ENCODE data around the gene DLG2. TPM values are rescaled to one million over a fixed set of nuclear protein-coding genes. Genes with fewer than 3 reads are reported as not detected.

The DLG2 gene
- total RNA-seq, 2 experiments from 2014 or later: 6.9 to 8.2 TPM

DNA sequence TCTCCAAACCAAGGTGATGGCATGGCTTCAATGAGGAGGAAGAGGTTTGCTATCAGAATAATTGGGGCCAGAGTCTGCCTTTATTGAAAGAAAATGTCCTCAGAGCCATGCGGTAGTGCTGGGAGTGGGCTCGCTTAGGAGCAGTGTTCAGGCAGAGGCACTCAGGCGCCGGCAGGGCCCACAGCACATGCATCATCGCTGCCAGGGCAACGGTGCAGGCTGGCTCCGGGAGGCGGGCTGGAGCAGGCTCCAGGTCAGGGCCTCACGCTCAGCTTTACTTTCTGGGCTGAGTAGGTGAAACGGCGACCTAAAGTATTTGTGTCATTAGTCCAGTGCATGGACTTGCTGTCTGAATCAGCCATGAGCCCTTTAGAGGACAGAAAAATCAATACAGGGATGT lies 2171.1 kb downstream of the DLG2 start:
- intact Hi-C loops (cut with micrococcal nuclease; ENCODE audit: unreplicated experiment): no loop called here
- no peaks in the 10 kb centered on the region for H3K79me2 ChIP-seq (ENCODE audit: insufficient read depth, low read depth, low read length)
- H3K4me3 ChIP-seq (ENCODE audit: low read depth, low read length, poor library complexity, severe bottlenecking): no peak overlapping the region
- BruUV-seq (replicated peaks): no TSS peak
- no peak for DNase-seq (ENCODE audit: low spot score)
- H4K20me1 ChIP-seq (ENCODE audit: insufficient read depth, low read length): no peaks in the 10 kb centered on the region
- no peak overlapping the region for H2AFZ ChIP-seq (ENCODE audit: low read length)
- H3K9me2 ChIP-seq (ENCODE audit: insufficient read depth, low read length): no peaks in the 10 kb centered on the region
- H3K4me2 ChIP-seq (ENCODE audit: low read length): no peak overlapping the region
- H3K4me1 ChIP-seq (ENCODE audit: insufficient read depth, low read length, poor library complexity, severe bottlenecking): no peaks in the 10 kb centered on the region
- no peaks in the 10 kb centered on the region for H3K9me3 ChIP-seq (ENCODE audit: low read length)
- no peak overlapping the region for H3K27ac ChIP-seq (ENCODE audit: low read depth, low read length, poor library complexity, severe bottlenecking)
- POLR2A ChIA-PET: interaction anchor here (0.7 kb wide), 1 partner anchor 213 kb away, joined by 3 read pairs; no protein-coding TSS in a partner anchor
- no peaks in the 10 kb centered on the region for H3K36me3 ChIP-seq (ENCODE audit: insufficient read depth, low read length)
- no peak for TF ChIP-seq EZH2phosphoT487 (IDR thresholded peaks at IDR 0.05; ENCODE audit: borderline replicate concordance, low read depth, low read length)
- TF ChIP-seq, protein P1, sequence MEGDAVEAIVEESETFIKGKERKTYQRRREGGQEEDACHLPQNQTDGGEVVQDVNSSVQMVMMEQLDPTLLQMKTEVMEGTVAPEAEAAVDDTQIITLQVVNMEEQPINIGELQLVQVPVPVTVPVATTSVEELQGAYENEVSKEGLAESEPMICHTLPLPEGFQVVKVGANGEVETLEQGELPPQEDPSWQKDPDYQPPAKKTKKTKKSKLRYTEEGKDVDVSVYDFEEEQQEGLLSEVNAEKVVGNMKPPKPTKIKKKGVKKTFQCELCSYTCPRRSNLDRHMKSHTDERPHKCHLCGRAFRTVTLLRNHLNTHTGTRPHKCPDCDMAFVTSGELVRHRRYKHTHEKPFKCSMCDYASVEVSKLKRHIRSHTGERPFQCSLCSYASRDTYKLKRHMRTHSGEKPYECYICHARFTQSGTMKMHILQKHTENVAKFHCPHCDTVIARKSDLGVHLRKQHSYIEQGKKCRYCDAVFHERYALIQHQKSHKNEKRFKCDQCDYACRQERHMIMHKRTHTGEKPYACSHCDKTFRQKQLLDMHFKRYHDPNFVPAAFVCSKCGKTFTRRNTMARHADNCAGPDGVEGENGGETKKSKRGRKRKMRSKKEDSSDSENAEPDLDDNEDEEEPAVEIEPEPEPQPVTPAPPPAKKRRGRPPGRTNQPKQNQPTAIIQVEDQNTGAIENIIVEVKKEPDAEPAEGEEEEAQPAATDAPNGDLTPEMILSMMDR (conservative IDR thresholded peaks at IDR 0.05; ENCODE audit: low read length): no peak
- CTCF ChIA-PET (ENCODE audit: unreplicated experiment): no interaction called here

DNA sequence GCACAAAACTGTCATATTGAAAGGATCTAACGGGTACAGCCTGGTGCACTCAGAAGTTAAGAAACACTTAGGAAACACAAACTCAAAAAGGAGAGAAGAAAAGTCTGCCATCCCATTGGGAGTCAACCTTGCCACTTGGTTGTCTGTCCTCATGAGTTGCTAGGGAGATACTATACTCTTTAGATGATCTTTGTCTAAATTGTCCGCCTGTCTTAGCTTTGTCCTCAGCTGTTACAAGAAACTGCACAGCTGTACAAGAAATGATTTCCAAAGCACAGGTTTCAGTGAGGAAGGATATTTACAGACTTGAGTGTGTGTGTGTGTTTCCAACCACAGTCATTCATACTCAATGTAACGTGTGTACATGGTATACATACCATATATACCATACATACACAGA lies 2171.8 kb downstream of the DLG2 start:
- intact Hi-C loops (cut with micrococcal nuclease; ENCODE audit: unreplicated experiment): no loop called here
- Histone ChIP-seq H3K4me2 (ENCODE audit: low read length) (no peak overlapping the region), H3K79me2 (ENCODE audit: insufficient read depth, low read depth, low read length) (no peaks in the 10 kb centered on the region), H2AFZ (ENCODE audit: low read length) (no peak overlapping the region), H3K9me2 (ENCODE audit: insufficient read depth, low read length) (no peaks in the 10 kb centered on the region), H3K27ac (ENCODE audit: low read depth, low read length, poor library complexity, severe bottlenecking) (no peak overlapping the region), H3K4me1 (ENCODE audit: insufficient read depth, low read length, poor library complexity, severe bottlenecking) (no peaks in the 10 kb centered on the region), H3K9me3 (ENCODE audit: low read length) (no peaks in the 10 kb centered on the region), H3K36me3 (ENCODE audit: insufficient read depth, low read length) (no peaks in the 10 kb centered on the region), H3K4me3 (ENCODE audit: low read depth, low read length, poor library complexity, severe bottlenecking) (no peak overlapping the region), H4K20me1 (ENCODE audit: insufficient read depth, low read length) (no peaks in the 10 kb centered on the region)
- TF ChIP-seq, protein P1 (conservative IDR thresholded peaks at IDR 0.05; ENCODE audit: low read length): no peak
- TF ChIP-seq EZH2phosphoT487 (IDR thresholded peaks at IDR 0.05; ENCODE audit: borderline replicate concordance, low read depth, low read length): no peak
- ChIA-PET CTCF (ENCODE audit: unreplicated experiment) (no interaction called here), POLR2A (no interaction called here)
- no TSS peak for BruUV-seq (replicated peaks)
- no peak for DNase-seq (ENCODE audit: low spot score)

GRCh38 chr11:83454674-83455073 lies 2172.5 kb downstream of the DLG2 start:
- intact Hi-C loops (cut with micrococcal nuclease; ENCODE audit: unreplicated experiment): no loop called here
- Histone ChIP-seq H3K9me3 (ENCODE audit: low read length) (no peaks in the 10 kb centered on the region), H2AFZ (ENCODE audit: low read length) (no peak overlapping the region), H3K4me2 (ENCODE audit: low read length) (no peak overlapping the region), H3K36me3 (ENCODE audit: insufficient read depth, low read length) (no peaks in the 10 kb centered on the region), H3K79me2 (ENCODE audit: insufficient read depth, low read depth, low read length) (no peaks in the 10 kb centered on the region), H3K27ac (ENCODE audit: low read depth, low read length, poor library complexity, severe bottlenecking) (no peak overlapping the region), H3K4me1 (ENCODE audit: insufficient read depth, low read length, poor library complexity, severe bottlenecking) (no peaks in the 10 kb centered on the region), H3K9me2 (ENCODE audit: insufficient read depth, low read length) (no peaks in the 10 kb centered on the region), H4K20me1 (ENCODE audit: insufficient read depth, low read length) (no peaks in the 10 kb centered on the region), H3K4me3 (ENCODE audit: low read depth, low read length, poor library complexity, severe bottlenecking) (no peak overlapping the region)
- BruUV-seq (replicated peaks): no TSS peak
- ChIA-PET POLR2A (no interaction called here), CTCF (ENCODE audit: unreplicated experiment) (no interaction called here)
- DNase-seq (ENCODE audit: low spot score): no peak
- TF ChIP-seq EZH2phosphoT487 (IDR thresholded peaks at IDR 0.05; ENCODE audit: borderline replicate concordance, low read depth, low read length): no peak
- TF ChIP-seq, protein P1 (conservative IDR thresholded peaks at IDR 0.05; ENCODE audit: low read length): no peak
